ENCODE results near the gene PALLD.

The PALLD gene

DNA sequence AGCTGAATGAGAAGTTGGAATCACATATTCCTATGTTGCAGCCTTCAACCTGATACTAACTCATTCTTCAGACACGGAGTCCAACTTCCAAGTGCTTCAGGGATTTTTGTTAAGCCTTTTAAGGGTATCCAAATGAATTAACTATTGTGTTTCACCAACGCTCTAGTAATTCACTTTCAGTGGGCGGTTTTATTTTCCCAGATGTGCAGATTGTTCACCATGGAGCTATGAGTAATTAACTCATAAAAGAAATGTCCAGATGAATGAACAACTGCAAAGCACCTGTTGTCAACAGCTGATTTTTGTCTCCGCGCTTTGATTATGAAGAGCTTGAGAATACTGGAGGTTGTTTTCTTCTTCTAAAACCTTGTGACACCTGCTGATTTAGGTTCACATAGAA lies 325.6 kb downstream of the PALLD start:
- no peak overlapping the region for H3K4me3 ChIP-seq (ENCODE audit: low read depth, low read length)
- DNase-seq (ENCODE audit: low read depth), result no peak

DNA sequence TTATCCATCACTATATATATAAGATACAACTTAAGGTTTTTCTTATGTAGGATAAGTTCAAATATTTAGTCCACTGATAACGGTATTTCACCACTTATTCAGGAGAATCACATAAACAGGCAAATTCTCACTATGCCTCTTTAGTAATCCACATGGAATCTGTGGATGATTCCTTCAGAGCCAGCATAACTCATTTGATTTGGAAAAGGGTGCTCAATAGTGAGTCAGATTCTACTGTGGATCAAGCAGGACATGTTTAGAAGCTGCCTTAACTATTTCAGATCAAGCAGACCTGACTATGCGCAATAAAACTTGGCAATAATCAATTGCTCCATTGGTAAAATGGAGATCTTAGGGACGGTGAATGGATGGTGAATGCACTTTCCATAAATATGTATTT lies 329.1 kb downstream of the PALLD start:
- no peak for DNase-seq (ENCODE audit: low read depth)
- H3K4me3 ChIP-seq (ENCODE audit: low read depth, low read length), result no peak overlapping the region

DNA sequence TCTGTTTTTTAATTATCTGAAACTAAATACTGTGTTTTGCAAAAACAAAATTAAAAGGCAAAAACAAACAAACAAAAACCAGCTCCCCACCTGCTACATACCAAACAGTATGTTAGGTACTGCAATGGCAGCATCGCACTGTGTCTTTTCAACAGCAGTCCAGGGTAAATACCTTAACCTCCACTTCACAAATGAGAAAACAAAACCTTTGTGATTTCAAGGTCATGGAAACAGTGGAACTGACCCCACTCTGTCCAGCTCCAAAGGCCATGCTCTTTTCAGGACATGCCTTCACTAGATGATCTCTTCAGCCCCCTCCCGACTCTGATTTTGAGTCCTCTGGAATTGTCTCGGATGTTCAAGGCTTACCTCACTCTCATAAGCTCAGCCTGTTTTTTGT lies 329.8 kb downstream of the PALLD start:
- DNase-seq (ENCODE audit: low read depth), result no peak
- H3K4me3 ChIP-seq (ENCODE audit: low read depth, low read length), result no peak overlapping the region

DNA sequence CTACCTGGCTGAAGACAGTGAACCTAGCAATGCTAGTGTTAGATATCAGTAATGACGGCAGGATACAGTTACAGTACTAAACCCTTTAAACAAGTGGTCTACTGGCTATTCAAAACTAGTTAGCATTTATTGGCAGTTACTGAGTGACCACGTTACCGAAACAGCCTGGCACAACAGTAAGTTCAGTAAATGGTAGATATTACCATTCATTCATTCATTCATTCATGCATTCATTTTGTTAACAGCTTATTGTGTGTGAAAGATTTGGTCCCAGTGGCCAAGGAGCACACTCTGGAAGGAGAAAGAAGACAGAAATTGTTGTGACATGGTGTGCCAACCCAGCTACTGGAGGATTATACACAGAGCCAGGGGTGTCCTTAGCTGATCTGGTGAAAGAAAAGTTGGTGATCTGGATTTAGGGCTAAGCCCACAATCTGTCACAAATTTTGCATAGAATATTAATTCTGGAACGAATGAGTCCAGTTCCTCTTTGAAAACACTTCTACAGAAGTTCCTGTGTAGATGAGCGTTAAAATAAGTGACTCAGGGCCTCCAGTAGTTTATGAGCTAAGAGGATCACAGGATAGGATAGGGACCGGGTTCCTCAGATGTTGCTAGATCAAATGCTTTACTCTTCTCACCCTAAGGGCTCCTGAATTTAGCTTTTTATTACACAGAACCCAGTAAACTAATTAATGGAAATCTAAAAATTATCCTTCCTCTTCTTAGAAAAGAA lies 334.1 kb downstream of the PALLD start:
- no peak overlapping the region for H3K4me3 ChIP-seq (ENCODE audit: low read depth, low read length)
- DNase-seq (ENCODE audit: low read depth), result no peak

DNA sequence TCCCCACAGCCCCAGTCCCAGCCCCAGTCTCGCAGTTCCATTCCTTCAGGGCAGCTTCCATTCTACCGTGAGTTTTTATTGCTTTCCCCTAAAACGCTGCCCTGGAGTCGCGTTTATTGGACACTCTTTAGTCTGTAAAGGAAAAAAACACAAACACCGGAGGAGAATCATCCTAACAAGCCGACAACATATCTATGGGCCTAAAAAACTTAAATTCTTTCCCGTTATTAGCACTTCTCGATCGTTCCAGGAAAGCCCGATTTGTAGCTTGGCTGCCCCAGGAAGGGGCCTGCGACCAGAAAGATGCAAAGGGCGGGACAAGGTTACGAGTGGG lies 334.7 kb downstream of the PALLD start:
- H3K4me3 ChIP-seq (ENCODE audit: low read depth, low read length), result peak overlapping the region; percentile 90
- DNase-seq (ENCODE audit: low read depth), result no peak

DNA sequence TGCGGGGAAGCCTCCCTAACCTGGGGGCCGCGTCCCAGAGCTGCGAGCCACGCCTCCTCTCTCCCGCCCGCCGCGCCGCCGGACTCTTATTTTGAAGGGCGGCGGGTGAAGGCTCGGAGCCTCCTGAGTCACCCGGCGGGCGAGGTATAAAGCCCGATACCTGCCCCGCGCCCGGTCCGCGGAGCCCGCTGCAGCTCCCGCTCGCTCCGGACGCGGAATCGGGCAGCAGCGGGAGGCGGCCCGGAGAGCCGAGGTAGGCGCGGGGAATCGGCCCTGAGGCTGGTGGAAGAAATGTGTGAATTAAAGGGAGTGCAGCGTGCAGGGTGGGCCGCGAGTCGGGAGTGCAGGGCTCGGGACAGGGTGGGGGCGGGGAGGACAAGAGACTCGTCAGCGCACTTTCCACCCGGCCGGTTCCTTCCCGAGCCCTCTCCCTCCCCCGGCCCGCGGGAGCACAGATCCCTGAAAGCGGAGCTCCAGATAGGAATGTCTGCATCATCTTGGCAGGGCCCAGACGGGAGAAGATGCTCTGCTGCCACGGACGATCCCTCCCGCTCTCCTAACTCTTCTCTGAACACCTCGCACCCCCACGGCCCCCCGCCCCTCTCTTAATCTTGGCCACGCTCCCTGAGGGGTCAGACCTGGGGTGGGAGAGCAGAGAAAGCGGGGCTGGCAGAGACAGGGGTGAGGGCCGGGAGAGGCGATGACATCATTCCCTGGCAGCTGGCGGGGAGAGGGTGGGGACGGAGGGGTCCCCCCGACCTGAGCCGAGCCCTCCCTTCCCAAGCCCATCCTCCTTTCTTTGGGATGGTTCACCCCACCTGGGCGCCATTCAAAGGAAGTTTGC lies 335.3 kb downstream of the PALLD start:
- no peak for DNase-seq (ENCODE audit: low read depth)
- peak overlapping the region; percentile 90 for H3K4me3 ChIP-seq (ENCODE audit: low read depth, low read length)

DNA sequence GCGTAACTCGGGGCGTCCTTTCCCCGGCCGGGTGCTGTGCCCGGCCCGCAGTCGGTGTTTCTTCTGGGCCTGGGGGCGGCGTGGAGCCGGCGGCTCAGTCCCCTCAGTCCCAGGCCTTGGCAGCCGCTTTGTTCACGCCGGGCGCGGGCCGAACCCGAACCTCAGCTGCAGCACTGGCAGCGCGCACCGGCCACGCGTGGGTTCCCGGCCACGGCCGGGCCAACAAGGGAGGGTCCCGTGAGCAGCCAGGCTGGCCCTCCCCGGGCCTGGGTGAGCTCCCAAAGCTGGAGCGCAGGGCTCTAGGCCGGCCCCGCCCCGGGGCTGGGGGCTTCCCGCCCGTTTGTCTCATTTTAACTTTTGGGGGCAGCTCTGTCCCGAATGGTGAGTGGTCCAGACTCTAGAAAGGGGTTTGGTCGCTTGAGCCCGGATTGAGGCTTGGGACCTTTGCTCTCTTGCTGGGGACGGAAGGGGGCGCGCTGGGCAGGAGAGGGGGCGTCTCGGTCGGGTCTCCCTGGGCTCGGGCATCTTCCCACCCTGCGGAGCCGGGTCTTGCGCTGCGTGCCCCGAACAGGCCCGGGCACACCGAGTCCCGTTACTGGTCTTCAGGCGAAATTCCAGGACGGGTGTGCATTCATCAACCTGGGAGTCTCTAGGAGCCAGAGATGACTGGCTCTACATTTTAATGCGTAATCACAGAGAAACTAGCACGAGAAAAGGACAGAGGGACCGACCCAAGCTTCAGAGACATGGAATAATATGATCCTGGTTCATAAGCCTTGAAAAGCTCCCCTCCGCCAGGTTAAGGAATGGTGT lies 336.1 kb downstream of the PALLD start:
- peak overlapping the region; percentile 90 for H3K4me3 ChIP-seq (ENCODE audit: low read depth, low read length)
- DNase-seq (ENCODE audit: low read depth), result no peak

DNA sequence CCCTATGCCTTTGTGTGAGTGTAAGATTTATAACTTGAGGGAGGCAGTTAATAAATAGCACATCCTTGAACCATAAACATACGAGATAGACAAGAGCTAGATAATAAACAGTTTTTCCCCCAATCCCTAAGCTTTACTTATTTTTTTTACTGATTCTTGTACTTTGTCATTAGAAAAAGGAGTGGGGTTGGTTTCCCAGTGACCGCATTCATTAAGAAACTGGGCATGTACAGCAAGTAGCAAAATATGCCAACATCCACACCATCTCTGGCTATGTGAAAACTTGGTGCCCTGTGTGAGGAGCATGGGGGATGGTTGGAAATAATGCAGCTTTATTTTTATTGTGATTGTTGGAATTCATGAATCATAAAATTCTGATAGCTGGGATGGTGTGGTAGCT lies 337.0 kb downstream of the PALLD start:
- DNase-seq (ENCODE audit: low read depth), result no peak
- H3K4me3 ChIP-seq (ENCODE audit: low read depth, low read length), result peak overlapping the region; percentile 90

DNA sequence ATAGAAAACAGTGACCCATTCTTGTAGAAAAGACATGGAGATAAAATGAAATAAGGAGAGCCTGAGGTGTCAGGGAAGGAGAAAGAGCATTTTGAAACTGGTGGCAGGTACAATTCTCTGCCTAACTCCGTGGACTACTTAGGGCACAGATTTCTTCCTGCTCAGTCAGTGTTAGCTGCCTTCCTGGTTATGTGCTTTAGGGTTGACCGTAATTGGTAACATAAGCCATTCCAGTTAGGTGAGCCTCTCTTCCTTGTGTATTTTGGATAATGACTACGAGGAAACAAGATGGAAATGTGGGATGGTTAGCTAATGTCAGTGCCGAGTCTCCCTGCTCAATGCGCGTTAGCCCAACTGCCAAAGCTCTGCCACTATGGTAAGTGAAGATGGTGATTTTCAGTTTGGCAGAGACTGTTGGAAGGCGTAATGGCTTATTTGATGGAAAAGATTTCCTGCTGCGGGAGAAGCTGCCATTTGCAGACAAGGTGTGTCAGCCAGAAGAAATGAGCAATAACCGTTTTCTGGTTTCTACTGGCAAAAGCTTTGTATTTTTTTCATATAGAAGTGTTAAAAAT lies 339.1 kb downstream of the PALLD start:
- DNase-seq (ENCODE audit: low read depth), result no peak

DNA sequence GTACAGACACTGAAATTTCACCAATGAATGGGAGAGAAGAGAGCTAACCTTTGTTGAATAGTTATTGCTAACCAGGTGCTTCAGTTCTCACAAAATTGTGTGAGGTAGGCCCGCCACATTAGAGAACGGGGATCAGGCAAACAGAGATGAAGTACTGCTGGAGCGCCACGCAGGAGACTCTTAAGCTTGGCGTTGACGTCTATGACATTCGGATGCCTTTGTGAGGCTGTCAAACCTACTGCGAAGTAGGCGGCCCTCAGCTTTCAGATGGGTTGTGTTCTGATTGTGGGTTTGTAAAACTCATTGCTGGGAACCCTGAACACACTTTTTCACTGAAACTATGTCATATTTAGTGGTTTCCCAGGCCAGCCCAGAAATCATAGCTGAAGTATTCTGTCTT lies 339.6 kb downstream of the PALLD start:
- no peak for DNase-seq (ENCODE audit: low read depth)
- no peak overlapping the region for H3K4me3 ChIP-seq (ENCODE audit: low read depth, low read length)

More for the DNA sequence above, 339.1 kb downstream of the PALLD start:
- H3K4me3 ChIP-seq (ENCODE audit: low read depth, low read length), result no peak overlapping the region

DNA sequence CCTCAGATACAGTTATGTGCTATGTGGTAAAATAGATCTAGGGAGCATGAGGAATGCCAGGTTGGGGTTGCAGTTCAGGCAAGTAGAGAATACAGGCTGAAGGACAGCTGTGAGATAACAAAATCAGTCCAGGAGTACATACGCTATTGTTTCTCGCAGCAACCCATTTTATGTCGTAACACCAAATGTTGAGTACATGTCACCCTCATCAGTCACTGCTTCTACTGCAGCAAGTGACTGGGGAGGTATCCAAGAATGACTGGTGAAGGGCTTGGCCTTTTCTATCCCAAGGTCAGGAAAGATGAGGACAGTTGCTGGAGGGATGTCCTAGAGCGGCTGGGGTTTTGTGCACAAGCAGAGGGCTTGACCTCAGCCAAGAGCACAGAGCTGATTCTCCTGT lies 341.1 kb downstream of the PALLD start:
- no peak for DNase-seq (ENCODE audit: low read depth)
- no peak overlapping the region for H3K4me3 ChIP-seq (ENCODE audit: low read depth, low read length)

DNA sequence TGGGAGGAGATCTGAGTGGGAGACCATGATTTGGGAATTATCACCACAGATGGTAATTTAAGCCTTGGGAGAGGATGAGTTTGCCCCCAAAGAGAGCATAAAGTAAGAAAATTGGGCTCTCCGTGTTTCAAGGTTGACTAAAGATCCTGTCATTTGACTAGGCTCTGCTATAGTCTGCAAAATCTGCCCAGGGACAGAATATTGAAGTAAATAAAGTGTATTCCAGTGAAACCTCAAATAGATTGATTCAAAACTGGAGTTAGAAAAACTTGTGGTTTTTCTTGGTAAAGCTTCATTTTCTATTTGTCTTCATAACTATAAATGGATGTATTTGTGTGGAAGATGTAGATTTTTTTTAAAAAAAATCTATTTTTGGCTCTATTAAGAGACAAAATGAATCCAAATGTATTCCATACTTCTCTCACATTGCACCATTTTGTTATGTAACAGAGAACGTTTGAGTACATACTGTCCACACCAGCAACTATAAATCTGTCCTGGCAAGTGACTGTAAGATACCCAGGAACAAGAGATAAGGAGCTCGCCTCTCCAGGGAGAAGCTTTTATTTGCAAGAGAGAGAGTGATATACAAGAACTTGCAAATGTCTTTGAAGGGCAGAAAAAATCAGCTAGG lies 343.0 kb downstream of the PALLD start:
- no peak for DNase-seq (ENCODE audit: low read depth)
- H3K4me3 ChIP-seq (ENCODE audit: low read depth, low read length), result no peak overlapping the region

DNA sequence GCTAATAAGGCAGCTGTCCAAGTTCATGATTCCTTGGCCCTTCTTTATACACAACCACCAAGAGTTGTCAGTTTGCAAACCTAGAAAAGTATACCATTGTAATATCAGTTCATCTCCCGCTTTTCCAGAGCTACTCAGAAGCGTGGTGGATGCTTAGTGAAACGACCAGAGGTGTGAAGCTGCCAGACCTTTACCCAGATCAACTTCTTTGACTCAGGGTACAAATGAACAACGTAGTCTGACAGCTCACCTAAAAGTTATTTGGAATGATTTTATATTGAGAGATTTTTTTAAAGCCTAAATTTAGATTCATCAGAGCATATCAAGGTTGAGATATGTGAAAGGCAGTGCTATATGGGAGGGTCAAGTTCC lies 343.5 kb downstream of the PALLD start:
- no peak overlapping the region for H3K4me3 ChIP-seq (ENCODE audit: low read depth, low read length)
- DNase-seq (ENCODE audit: low read depth), result no peak

DNA sequence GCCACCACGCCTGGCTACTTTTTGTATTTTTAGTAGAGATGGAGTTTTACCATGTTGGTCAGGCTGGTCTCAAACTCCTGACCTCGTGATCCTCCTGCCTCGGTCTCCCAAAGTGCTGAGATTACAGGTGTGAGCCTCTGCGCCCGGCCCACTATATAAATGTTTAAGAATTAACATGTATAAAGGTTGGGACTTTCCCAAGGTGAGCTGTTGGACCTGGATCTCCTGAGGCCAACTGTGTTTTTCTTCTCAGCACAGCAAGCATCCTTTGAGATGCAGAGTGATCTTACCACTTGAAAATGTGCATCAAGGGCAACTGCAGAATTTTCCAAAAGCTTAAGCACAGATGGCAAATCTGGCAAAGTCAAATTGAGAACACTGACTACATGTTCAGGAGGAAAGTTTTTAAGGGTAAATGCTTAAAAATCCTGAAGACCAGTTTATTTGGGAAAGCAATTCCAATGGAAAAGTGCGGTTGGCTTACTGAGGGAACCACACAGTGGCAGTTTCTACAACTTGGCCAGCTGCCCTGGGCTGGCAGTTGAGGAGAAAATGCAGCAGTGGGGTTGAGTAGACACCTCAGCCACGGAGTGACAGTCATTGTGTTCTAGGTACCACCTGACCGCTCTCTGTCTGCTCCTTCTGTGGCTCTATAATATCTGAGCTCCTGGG lies 344.3 kb downstream of the PALLD start:
- DNase-seq (ENCODE audit: low read depth), result no peak

DNA sequence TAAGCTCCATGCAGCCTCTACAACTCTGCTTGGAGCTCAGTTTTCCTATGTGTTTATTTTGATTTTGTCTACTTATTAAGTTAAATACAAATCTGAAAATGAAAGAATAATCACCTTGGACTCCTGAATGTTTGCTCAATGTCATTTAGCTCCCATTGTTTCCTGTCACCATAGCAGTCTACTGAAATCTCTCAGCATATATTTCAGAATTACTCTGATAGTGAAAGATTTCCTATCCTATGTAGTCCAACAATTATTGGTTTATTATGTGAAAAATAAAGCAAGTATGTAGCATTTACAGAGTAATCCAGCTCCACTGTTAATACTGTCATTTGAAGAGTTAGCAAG lies 344.8 kb downstream of the PALLD start:
- DNase-seq (ENCODE audit: low read depth), result no peak
- H3K4me3 ChIP-seq (ENCODE audit: low read depth, low read length), result no peak overlapping the region

More for the DNA sequence above, 344.3 kb downstream of the PALLD start:
- no peak overlapping the region for H3K4me3 ChIP-seq (ENCODE audit: low read depth, low read length)

DNA sequence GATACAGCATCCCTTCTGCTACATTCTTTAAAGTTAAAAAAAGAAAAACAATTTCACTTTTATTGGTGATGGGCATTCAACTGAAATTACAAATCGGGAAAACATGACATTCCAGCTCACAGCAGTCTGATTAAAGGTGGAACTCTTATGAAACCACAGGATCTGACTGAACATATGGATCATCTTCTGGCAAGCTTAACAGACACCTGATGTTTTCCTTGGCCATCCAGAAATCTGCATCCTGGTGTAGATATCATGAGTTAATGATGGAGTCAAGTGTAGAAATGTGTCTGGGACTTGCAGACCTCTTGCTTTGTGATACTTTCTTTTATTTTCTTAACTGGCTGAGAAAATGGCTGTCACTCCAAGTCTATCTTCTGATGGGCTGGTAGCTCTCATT lies 345.3 kb downstream of the PALLD start:
- DNase-seq (ENCODE audit: low read depth), result no peak
- no peak overlapping the region for H3K4me3 ChIP-seq (ENCODE audit: low read depth, low read length)

DNA sequence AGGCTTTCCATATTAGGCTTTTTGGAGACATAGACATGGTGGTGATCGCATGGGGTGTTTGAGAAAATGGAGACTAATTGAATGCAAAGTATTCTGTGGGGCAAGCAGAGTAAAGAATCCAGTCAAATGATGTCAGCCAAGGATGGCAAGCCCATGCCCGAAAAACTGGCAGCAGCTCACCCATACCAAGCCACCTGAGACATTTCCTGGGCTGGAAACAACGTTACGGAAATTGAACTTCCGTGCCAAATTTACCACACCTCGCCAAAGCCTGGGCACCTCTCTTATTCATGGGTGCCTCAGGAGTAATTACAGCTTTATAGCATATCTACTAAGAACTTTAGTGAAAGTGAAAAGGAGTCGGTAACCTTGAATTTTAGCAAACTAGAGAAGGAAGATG lies 346.8 kb downstream of the PALLD start:
- DNase-seq (ENCODE audit: low read depth), result no peak
- no peak overlapping the region for H3K4me3 ChIP-seq (ENCODE audit: low read depth, low read length)

DNA sequence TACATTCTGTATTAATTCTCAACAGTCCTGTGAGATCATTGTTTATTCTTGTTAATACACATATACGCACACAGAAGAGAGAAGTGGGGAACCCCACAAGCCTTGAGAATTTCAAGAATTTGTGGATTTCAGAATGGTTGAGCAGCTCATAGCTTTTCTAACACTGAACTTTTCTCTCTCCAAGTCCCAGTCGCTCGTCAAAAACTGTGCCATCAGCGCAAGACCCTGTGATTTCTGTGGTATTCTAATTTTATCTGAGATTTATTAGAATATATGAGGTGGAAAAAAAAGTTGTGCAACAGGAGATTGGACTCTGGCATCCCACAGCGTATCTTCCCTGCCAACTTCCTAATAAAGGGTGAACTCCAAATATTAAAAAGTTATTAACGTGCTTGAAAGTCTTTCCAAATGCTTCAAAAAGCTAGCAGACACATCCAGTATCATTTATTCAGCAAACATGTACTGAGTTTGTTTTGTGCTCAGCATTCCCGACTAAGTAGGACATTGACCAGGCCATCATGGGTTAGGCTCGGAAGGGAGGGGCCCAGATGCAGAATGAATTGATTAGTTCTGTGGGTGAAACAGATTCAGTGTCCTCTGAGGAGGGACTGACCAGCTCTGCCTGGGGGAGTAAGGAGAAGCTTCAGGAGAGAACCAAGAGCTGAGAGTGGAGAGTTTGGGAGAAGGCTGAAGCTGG lies 347.6 kb downstream of the PALLD start:
- DNase-seq (ENCODE audit: low read depth), result no peak

DNA sequence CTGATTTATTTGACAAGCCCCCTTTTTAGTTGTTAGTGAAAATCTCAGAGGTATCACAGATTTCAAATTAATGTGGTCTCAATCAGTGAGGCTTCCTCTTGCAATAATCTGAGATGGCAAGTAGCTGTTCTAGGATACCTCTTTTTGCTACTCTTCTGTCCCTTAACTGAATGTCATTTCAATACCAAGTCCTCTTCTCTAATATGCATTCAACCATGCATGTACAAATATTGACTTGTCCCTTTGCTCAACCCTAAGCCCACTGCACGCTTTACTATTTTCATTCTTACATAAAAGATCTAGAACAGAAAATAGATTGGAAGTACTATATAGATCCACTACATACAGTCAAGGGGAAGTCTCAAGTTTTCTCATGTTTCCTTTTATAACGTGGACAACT lies 349.0 kb downstream of the PALLD start:
- H3K4me3 ChIP-seq (ENCODE audit: low read depth, low read length), result no peak overlapping the region
- DNase-seq (ENCODE audit: low read depth), result no peak

More for the DNA sequence above, 347.6 kb downstream of the PALLD start:
- H3K4me3 ChIP-seq (ENCODE audit: low read depth, low read length), result no peak overlapping the region
